NCI-H187 (cell line): ENCODE measurements around the gene SEMA4A.
"Not testable (repeated sequence)": the region's sequence is repeated elsewhere in the genome, so short reads cannot be mapped to it uniquely, and the experiment has no call there.

ENCODE experiments used
- DNase-seq, 2 experiments: peaks; one replicate each; lab custom pipeline; 2025; lab: John Stamatoyannopoulos, UW

SEMA4A gene

DNA sequence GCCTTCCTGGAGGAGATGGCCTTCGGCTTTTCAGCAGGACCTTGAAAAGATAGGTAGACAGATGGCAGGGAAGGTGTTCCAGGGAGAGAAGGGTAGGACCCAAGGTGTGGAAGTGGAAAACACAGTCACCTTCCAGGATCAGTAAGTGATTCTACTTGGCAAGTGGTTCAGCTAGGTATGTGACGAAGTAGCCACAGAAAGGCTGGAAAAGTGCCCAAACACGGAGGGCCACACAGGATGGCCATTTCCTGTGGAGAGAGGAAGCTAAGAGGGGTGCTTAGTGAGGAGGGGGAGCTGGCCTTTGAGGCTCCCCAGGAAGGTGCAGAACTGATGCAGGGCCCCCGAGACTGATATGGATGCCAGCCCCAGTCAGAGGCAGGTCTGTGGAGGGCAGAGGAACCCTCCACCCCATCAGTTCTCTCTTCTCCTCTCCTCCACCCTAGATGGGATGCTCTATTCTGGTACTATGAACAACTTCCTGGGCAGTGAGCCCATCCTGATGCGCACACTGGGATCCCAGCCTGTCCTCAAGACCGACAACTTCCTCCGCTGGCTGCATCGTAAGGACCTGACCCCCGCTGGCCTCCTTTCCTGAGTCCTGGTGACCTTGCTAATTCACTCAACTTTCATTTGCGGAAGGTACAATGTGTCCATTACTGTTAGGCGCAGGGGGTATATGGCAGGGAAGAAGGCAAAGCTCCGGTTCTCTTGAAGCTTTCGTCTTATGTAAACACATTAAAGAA is 6.8 kb downstream of the SEMA4A start:
- no peak for DNase-seq

DNA sequence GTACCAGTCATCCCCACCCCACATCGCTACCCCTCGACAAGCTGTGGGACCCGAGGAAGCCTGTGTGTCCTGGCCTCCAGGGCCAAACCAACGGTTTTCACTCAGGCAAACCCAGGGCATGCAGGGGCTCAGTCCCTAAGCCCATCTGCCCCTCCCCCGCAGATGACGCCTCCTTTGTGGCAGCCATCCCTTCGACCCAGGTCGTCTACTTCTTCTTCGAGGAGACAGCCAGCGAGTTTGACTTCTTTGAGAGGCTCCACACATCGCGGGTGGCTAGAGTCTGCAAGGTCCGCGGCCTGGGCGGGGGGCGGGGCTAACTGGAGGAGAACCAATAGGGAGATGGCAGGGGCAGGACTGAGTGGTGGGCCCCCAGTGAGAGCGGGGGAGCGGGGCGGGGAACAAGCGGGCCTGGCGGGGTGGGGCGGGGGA is 7.4 kb downstream of the SEMA4A start:
- peak in 1 of 2 experiments; percentile 81 for DNase-seq

DNA sequence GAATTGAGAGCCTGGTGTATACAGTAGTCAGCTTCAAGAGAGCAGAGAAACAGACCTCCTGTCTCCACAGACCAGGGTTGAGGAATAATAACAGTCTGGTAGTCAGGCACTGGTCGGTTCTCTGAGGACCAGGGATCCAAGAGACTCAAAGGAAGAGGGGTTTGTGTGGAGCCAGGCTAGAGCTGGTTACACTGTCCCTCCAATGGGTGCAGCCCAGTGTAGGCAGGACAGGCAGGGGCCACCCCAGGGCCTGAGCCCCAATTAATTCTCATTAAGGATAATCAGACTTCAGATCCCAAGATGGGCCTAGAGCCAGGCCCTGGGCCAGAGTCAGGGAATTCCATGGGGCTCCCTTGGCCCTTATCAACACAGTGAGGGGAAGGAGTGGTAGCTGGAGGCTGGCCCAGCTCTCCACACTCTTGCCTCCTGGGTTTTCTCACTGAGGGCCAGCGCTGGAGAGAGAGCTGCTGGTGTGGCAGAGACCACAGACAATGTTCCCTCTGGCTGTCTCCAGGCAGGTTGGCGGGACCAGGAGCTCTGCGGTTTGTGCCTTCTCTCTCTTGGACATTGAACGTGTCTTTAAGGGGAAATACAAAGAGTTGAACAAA is 9.1 kb downstream of the SEMA4A start:
- no peak for DNase-seq

DNA sequence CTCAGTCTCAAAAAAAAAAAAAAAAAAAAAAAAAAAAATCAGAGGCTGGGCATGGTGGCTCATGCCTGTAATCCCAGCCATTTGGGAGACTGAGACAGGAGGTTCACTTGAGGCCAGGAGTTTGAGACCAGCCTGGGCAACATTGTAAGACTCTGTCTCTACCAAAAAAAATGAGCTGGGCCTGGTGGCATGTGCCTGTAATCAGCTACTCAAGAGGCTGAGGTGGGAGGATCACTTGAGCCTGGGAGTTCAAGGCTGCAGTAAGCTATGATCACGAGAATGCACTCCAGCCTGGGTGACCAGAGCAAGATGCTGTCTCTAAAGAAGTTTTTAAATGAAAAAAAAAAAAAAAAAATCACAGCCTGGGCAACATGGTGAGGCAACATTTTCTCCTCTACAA is 10.3 kb downstream of the SEMA4A start:
- no peak for DNase-seq

DNA sequence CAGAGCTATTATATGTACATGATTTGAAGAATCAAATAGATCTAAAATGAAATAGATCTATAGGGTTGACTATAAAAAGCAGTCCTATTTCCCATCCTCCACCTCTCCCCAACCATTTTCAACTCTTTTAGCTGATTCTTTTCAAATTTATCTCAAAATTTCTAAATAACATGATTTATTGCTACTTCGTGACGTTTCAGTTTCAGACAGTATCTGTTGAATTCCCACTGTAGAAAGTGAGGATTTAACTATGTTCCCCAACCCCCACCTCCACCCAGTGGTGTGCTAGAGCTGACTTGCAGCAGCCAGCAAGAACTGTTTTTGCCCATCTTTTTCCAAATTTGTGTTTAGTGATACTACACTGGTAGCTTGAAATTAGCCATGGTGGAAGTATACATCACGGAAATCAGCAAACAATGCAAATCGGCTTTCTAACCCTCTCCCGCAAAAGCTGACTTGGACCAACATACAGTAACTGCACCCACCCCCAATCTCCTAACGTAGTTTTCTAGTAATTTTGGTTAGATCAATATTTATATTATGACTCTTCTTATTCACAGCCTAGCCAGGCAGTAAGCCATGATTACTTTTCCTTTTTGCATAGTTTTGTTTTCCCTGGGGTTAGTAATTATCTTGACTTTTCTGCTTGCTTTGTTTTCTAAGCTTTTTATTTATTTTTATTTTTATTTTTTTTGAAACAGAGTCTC is 10.9 kb downstream of the SEMA4A start:
- DNase-seq, result no peak

DNA sequence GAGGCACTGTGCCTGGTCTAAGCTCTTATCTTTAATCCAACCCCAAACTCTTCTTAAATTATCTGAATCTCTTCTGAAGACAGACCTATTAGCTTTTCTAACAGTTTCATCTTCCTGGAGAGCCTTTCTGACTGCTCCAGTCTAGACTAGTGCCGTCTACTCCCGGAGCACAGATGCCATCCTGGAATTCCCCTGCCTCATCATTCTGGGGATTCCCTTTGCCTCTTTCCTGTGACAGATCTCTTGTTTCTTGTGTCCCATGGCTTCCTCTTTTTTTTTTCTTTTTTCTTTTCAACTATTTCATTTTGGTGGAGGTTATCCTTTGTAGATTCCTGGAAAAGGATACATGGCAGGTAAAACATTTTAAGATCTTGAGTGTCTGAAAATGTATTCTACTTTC is 11.7 kb downstream of the SEMA4A start:
- DNase-seq, result no peak

DNA sequence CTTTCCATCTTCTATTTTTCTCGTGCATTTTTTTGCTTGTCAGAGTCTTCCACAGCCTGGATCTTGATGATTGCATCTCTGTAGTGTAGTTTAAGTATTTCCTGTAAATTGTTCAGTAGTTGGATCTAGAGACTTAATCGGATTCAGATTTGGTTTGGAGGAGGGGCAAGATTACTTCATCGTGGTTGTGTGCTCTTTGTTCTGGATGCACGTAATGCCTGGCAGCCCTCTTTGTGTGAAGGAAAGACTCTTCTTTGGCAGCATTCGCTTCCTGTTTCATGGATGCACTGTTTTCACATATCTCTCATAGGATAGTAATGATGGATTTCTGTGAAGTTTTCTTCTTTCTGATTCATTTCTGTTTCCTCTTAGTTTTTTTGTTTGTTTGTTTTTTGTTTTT is 14.2 kb downstream of the SEMA4A start:
- no peak for DNase-seq

DNA sequence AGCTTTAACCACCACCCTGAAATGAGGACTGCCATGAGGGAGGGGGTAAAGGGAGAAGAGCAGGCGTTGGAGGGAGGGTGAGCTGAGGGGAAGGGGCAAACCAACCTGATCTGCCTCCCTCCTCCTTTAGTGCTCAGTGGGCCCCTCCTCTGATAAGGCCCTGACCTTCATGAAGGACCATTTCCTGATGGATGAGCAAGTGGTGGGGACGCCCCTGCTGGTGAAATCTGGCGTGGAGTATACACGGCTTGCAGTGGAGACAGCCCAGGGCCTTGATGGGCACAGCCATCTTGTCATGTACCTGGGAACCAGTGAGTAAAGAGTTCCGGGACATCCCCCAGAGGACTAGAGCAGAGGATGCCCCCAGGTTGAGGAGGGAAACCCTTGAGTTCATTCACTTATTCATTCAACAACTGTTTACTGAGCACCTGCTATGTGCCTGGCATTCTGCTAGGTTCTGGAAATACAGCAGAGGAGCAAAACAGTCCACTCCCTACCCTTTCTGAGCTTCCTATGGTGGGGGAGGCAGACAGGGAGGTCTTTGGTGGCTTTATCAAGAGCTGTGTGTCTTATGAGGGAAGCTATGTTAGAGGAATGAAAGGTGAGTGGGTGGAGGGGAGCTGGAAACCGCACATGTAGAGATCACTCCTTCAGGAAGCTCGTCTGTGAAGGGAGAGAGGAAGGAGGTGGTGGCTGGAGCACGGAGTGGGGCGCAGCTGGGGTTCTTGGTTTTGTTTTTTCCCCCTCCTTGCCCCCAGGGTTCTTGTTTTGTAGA is 19.5 kb downstream of the SEMA4A start:
- DNase-seq, result no peak

DNA sequence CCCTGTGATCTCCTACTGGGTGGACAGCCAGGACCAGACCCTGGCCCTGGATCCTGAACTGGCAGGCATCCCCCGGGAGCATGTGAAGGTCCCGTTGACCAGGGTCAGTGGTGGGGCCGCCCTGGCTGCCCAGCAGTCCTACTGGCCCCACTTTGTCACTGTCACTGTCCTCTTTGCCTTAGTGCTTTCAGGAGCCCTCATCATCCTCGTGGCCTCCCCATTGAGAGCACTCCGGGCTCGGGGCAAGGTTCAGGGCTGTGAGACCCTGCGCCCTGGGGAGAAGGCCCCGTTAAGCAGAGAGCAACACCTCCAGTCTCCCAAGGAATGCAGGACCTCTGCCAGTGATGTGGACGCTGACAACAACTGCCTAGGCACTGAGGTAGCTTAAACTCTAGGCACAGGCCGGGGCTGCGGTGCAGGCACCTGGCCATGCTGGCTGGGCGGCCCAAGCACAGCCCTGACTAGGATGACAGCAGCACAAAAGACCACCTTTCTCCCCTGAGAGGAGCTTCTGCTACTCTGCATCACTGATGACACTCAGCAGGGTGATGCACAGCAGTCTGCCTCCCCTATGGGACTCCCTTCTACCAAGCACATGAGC is 23.3 kb downstream of the SEMA4A start:
- no peak for DNase-seq

DNA sequence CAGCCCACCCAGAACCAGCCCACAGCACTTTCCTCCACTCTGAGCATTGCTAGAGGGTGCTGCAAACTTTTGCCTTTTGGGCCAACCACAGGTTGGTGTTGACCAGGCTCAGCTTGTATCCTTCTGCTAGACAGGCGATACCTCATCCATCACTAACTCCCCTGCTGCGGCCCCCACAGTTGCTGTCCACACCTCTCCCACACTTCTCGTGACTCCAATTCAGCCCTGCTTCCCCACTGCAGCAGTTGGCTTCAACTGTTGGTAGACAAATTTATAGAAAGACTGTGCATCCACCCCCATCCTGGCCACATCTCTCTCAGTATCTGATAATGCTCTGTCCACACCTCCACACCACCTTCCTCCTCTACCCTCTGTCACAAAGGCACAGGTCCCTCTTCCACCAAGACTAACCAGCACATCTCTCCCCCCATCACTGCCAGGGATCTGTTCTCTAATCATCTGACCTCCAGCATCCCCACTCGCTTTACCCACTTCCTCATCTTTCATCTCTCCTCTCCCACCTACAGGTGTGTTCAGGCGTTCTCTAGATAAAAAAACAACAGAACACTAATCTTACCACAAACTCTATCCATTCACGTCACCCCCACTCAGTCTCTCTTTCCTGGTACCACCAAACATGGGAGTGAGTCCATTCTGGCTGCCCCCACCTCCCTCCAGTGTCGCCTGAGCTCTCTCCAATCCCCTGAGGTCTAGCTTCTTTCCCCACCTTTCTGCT is 24.7 kb downstream of the SEMA4A start:
- DNase-seq, result no peak

DNA sequence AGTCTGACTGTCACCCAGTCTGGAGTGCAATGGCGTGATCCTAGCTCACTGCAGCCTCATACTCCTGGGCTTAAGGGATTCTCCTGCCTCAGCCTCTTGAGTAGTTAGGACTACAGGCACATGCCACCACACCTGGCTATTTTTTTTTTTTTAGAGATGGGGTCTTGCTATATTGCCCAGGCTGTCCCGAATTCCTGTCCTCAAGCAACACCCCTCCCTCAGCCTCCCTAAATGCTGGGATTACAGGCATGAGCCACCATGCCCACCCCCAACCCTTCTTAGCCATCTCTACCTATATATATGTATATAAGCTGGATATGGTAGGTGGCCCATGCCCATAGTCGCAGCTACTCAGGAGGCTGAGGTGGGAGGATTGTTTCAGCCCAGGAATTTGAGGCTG is 27.1 kb downstream of the SEMA4A start:
- no peak for DNase-seq

DNA sequence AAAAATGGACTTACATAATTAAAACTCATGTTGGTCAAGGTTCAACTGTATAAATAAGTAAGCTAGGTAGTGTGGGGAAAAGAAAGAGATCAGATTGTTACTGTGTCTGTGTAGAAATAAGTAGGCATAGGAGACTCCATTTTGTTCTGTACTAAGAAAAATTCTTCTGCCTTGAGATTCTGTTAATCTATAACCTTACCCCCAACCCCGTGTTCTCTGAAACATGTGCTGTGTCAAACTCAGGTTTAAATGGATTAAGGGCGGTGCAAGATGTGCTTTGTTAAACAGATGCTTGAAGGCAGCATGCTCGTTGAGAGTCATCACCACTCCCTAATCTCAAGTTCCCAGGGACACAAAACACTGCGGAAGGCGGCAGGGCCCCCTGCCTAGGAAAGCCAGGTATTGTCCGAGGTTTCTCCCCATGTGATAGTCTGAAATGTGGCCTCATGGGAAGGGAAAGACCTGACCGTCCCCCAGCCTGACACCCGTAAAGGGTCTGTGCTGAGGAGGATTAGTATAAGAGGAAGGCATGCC is 28.1 kb downstream of the SEMA4A start:
- peak in 1 of 2 experiments; percentile 23 for DNase-seq

DNA sequence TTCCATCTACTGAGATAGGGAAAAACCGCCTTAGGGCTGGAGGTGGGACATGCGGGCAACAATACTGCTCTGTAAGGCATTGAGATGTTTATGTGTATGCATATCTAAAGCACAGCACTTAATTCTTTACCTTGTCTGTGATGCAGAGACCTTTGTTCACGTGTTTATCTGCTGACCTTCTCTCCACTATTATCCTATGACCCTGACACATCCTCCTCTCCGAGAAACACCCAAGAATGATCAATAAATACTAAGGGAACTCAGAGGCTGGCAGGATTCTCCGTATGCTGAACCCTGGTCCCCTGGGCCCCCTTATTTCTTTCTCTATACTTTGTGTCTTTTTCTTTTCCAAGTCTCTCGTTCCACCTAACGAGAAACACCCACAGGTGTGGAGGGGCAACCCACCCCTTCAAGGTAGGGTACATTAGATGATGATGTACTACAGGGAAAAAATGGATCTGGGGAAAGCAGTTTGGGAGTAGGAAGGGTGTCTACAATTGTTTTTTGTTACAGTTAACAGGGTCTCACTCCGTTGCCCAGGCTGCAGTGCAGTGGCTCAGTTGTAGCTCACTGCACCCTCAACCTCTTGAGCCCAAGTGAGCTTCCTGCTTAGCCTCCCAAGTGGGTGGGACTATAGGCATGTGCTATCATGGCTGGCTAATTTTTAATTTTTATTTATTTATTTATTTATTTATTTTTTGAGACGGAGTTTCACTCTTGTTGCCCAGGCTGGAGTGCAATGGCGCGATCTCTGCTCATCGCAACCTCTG is 28.8 kb downstream of the SEMA4A start:
- DNase-seq, result not testable (repeated sequence)

DNA sequence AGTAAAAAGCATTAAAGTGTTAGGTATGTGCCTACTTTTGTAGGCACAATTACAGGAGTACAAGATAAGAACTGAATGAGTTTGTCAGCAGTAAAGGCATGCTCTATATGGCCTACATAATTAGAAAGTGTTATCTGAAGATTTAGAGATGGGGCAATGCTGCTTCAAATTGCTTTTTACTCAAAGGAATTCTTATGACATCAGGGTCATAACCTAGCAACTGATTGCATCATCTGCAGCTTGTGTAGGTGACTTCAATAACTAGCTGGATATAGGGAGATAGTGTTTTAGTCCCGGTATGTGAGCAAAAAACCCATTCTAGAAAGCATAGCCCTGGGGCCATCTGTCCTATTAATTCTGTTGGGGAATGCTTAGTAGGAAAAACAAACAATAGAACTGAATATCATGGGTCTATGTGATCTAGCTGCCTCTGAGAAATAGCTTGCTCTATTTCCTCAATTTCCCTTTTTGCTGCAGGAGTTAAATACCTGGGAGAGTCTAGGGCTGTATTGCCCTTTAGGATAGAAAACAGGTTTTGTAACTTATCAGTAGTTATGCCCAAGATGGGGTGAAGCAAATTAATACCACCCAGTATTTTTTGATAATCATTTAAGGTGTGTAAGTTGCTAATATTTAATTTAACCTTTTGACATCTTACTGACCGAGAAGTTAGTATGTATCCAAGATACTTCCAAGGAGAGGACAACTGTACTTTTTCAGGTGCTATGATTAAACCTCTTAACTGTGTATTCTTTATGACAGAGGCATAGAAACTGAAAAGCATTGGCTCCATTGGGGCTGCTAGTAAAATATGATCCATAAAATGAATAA is 33.2 kb downstream of the SEMA4A start:
- DNase-seq, result not testable (repeated sequence)

DNA sequence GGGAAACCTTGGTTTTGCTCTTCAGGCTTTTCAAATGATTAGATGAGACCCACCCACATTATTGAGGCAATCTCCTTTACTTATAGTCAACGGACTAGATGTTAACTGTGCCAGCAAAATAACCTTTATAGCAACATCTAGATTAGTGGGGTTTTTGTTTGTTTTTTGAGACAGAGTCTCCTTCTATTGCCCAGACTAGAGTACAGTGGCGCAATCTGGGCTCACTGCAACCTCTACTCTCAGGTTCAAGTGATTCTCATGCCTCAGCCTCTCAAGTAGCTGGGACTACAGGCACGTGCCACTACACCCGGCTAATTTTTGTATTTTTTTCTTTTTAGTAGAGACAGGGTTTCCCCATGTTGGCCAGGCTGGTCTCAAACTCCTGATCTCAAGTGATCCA is 36.9 kb downstream of the SEMA4A start:
- DNase-seq, result not testable (repeated sequence)

DNA sequence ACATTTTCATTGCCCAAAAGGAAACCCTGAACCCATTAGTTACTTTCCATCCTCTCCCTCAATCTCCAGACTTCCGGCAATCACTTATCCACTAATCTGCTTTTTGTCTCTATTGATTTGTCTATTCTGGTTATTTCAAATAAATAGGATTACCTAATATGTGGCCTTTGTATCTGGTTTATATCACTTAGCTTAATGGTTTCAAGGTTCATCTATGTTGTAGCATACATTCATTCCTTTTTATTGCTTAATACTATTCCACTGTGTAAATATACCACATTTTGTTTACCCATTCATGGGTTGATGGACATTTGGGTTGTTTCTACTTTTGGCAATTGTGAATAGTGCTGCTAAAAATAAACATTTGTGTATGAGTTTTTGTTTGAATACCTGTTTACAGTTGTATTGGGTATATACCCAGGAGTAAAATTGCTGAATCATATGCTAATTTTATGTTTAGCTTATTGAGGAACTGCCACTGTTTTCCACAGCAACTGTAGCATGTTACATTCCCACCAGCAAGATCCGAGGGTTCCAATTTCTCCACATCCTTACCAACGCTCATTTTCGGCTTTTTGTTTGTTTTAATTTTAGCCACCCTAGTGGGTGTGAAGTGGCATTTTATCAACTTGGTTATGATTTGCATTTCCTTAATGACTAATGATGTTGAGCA is 38.0 kb downstream of the SEMA4A start:
- DNase-seq, result no peak

DNA sequence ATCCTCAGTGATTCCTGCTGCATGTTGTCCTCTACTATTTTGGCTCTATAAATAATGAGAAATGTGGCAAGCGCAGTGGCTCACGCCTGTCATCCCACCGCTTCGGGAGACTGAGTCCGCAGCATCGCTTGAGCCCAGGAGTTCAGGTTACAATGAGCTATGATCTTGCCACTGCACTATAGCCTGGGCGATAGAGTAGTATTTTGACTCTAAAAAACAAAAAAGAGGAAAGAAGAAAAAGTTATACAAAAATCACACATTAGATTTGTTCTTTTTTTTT is 39.8 kb downstream of the SEMA4A start:
- no peak for DNase-seq

DNA sequence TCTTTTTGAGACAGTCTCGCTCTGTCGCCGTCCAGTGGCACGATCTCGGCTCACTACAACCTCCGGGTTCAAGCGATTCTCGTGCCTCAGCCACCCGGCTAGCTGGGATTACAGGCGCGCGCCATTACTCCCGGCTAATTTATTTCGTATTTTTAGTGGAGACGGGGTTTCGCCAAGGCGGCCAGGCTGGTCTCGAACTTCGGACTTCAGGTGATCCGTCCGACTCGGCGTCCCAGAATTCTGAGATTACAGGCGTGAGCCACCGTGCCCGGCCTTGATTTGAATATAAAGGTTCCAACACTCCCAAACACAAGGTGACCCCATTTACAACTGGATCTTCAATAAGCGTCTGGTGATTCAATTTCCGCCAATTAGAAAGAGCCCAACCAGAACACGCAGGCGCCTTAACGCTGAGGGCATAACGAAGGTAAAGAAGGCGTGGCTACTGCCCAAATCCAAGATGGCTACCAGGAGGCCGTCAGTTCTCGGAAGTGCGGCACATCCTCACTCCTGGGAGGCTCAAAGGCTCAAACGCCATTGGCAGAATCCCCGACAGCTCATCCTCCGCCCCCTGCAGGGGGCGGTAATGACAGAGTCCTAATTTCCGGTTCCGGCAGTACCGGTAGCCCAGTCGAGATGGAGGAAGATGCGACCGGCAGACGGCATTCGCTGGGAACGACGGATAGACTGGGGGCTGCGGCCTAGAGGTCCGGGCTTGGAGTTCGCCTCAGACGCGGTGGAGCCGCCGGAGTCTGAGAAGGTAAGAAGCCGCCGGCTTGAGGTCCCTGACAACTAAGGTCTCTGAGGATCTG is 40.3 kb downstream of the SEMA4A start, which contains the start of gene SLC25A44:
Gene SLC25A44, plus strand, starts transcription at position 617 of the 812 bp plus-strand sequence. CDS start 5,744 bp downstream, outside the sequence.
- peak; percentile 99 to 100 for DNase-seq
